ENCODE data around the gene RELA.

DNA sequence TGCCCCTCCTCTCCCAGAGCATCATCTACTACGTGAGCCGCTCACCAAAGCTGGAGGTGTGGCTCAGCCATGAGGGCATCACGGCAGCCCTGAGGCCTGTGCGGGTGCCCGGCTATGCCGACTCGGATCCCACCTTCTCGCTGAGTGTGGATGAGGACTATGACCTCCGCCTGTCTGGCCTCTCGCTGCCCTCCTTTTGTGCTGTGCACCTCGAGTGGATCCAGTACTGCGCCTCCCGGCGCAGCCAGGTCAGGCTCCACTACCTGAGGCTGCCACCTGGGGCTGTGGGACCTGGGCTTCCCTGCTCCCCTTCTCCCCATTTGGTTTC, 28.6 kb downstream of the RELA start:
- TF ChIP-seq, protein P1, sequence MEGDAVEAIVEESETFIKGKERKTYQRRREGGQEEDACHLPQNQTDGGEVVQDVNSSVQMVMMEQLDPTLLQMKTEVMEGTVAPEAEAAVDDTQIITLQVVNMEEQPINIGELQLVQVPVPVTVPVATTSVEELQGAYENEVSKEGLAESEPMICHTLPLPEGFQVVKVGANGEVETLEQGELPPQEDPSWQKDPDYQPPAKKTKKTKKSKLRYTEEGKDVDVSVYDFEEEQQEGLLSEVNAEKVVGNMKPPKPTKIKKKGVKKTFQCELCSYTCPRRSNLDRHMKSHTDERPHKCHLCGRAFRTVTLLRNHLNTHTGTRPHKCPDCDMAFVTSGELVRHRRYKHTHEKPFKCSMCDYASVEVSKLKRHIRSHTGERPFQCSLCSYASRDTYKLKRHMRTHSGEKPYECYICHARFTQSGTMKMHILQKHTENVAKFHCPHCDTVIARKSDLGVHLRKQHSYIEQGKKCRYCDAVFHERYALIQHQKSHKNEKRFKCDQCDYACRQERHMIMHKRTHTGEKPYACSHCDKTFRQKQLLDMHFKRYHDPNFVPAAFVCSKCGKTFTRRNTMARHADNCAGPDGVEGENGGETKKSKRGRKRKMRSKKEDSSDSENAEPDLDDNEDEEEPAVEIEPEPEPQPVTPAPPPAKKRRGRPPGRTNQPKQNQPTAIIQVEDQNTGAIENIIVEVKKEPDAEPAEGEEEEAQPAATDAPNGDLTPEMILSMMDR (IDR thresholded peaks at IDR 0.05; ENCODE audit: insufficient read depth, low read length): no peak
- TF ChIP-seq POLR2AphosphoS5 (IDR thresholded peaks at IDR 0.05; ENCODE audit: low read depth) (no peak), SPI1 (IDR thresholded peaks at IDR 0.05; ENCODE audit: borderline replicate concordance, low read depth) (no peak), GABPA (IDR thresholded peaks at IDR 0.05; ENCODE audit: low read depth) (no peak)
- TF ChIP-seq, protein P2, sequence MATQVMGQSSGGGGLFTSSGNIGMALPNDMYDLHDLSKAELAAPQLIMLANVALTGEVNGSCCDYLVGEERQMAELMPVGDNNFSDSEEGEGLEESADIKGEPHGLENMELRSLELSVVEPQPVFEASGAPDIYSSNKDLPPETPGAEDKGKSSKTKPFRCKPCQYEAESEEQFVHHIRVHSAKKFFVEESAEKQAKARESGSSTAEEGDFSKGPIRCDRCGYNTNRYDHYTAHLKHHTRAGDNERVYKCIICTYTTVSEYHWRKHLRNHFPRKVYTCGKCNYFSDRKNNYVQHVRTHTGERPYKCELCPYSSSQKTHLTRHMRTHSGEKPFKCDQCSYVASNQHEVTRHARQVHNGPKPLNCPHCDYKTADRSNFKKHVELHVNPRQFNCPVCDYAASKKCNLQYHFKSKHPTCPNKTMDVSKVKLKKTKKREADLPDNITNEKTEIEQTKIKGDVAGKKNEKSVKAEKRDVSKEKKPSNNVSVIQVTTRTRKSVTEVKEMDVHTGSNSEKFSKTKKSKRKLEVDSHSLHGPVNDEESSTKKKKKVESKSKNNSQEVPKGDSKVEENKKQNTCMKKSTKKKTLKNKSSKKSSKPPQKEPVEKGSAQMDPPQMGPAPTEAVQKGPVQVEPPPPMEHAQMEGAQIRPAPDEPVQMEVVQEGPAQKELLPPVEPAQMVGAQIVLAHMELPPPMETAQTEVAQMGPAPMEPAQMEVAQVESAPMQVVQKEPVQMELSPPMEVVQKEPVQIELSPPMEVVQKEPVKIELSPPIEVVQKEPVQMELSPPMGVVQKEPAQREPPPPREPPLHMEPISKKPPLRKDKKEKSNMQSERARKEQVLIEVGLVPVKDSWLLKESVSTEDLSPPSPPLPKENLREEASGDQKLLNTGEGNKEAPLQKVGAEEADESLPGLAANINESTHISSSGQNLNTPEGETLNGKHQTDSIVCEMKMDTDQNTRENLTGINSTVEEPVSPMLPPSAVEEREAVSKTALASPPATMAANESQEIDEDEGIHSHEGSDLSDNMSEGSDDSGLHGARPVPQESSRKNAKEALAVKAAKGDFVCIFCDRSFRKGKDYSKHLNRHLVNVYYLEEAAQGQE (IDR thresholded peaks at IDR 0.05; ENCODE audit: insufficient replicate concordance, low read depth): no peak

Data from HL-60 (cell line).